Endothelial cell of umbilical vein (primary cell): ENCODE results near the gene DCLK2. TPM values are rescaled to one million over a fixed set of nuclear protein-coding genes. Genes with fewer than 3 reads are reported as not detected.

Experiments
- BruUV-seq: library from RNA; stranded (reverse); fragments of 400-500 nt; replicated peaks from 2 replicates; lab custom pipeline; 2021; lab: Mats Ljungman, UMichigan
- CTCF ChIA-PET: fragments of 300-600, 350-600 bp; sonication (Branson Sonifier 250); formaldehyde crosslinking; loops from one replicate; lab custom pipeline; 2021; ENCODE audit warnings: antibody characterized with exemption, inconsistent platforms; lab: Charles Lee
- POLR2A ChIA-PET: fragments of 300-600, 350-600 bp; sonication (Branson Sonifier 250); formaldehyde crosslinking; loops from one replicate; lab custom pipeline; 2021; ENCODE audit warnings: antibody characterized with exemption, inconsistent platforms; lab: Charles Lee
- DNase-seq: peaks from one replicate; pipeline ENCODE4 v3.0.0-alpha.2; 2011; ENCODE audit warnings: low read depth, low spot score
- FAIRE-seq: peaks from 2 replicates; lab custom pipeline; 2011; peaks lifted over from hg19 to GRCh38; lab: Jason Lieb, UNC
- H2AFZ ChIP-seq: 2 replicates; pipeline ENCODE4 v1.6.0; 2012; ENCODE audit warnings: low read depth, low read length, control low read depth, inconsistent platforms
- H3K27ac ChIP-seq: 2 replicates; pipeline ENCODE4 v1.5.1; 2011; ENCODE audit warnings: low read depth, mild to moderate bottlenecking, control low read depth, low read length, moderate library complexity; ENCODE audit not compliant: insufficient read depth
- H3K27me3 ChIP-seq, 2 experiments: 2 replicates each; pipeline versions ENCODE4 v1.6.0 to v1.6.1; 2011; ENCODE audit warnings: low read length in 2 of 2, mixed read lengths in 1 of 2; ENCODE audit not compliant: control insufficient read depth in 2 of 2, insufficient read depth in 2 of 2
- H3K36me3 ChIP-seq, 2 experiments: 2 replicates in 1 of 2; 3 replicates in 1 of 2; pipeline ENCODE4 v1.5.1; 2011; ENCODE audit warnings: low read length in 2 of 2, mild to moderate bottlenecking in 1 of 2, moderate library complexity in 1 of 2; ENCODE audit not compliant: control insufficient read depth in 2 of 2, insufficient read depth in 2 of 2; ENCODE audit errors: extremely low read depth in 1 of 2
- H3K4me1 ChIP-seq: 3 replicates; pipeline ENCODE4 v1.5.1; 2011; ENCODE audit warnings: mild to moderate bottlenecking, low read length; ENCODE audit not compliant: control insufficient read depth, insufficient read depth; ENCODE audit errors: extremely low read depth
- H3K4me2 ChIP-seq: 2 replicates; pipeline ENCODE4 v1.6.1; 2011; ENCODE audit warnings: low read length, control low read depth, mixed read lengths; ENCODE audit not compliant: insufficient read depth
- H3K4me3 ChIP-seq, 3 experiments: fragments of 200-600 bp in 1 of 3; sonication (generic), shearing (Covaris generic) in 1 of 3; replicated peaks in 1 of 3; 2 replicates each; pipeline ENCODE4 v1.5.1; 2011 to 2016; ENCODE audit warnings: control low read depth in 3 of 3, low read length in 3 of 3, mild to moderate bottlenecking in 2 of 3, inconsistent platforms in 1 of 3, low read depth in 1 of 3, moderate library complexity in 1 of 3; ENCODE audit not compliant: insufficient read depth in 1 of 3
- H3K79me2 ChIP-seq: 2 replicates; pipeline ENCODE4 v1.6.0; 2012; ENCODE audit warnings: low read length, inconsistent platforms; ENCODE audit not compliant: control insufficient read depth, insufficient read depth
- H3K9ac ChIP-seq: replicated peaks from 2 replicates; pipeline ENCODE3; 2011; ENCODE audit warnings: low read length, control low read depth; ENCODE audit not compliant: insufficient read depth; ENCODE audit errors: extremely low read depth
- H3K9me1 ChIP-seq: replicated peaks from 3 replicates; pipeline ENCODE4 v1.6.0; 2011; ENCODE audit warnings: mild to moderate bottlenecking, low read length; ENCODE audit not compliant: control insufficient read depth, insufficient read depth; ENCODE audit errors: extremely low read depth
- H3K9me3 ChIP-seq: replicated peaks from 2 replicates; pipeline ENCODE4 v1.5.1; 2012; ENCODE audit warnings: low read length, inconsistent platforms; ENCODE audit not compliant: control insufficient read depth, insufficient read depth
- H4K20me1 ChIP-seq: replicated peaks from 2 replicates; pipeline ENCODE3; 2011; ENCODE audit warnings: mild to moderate bottlenecking, low read length; ENCODE audit not compliant: control insufficient read depth, insufficient read depth; ENCODE audit errors: extremely low read depth
- EZH2 ChIP-seq: IDR thresholded peaks from 2 replicates; pipeline ENCODE4 v1.6.1; 2012; ENCODE audit warnings: borderline replicate concordance, low read depth, mild to moderate bottlenecking, moderate library complexity, low read length, inconsistent platforms; ENCODE audit not compliant: severe bottlenecking
- FOS ChIP-seq: IDR thresholded peaks from 2 replicates; pipeline ENCODE4 v1.6.1; 2011; ENCODE audit warnings: mild to moderate bottlenecking, low read length, moderate library complexity, borderline replicate concordance; ENCODE audit not compliant: insufficient read depth
- GATA2 ChIP-seq: IDR thresholded peaks from 2 replicates; pipeline ENCODE4 v1.7.0; 2011; ENCODE audit warnings: low read depth, mild to moderate bottlenecking, moderate library complexity, mixed read lengths, low read length; ENCODE audit not compliant: insufficient read length, insufficient read depth
- JUN ChIP-seq: IDR thresholded peaks from 2 replicates; pipeline ENCODE4 v1.6.1; 2011; ENCODE audit warnings: borderline replicate concordance, low read depth; ENCODE audit not compliant: insufficient read length, insufficient read depth
- MYC ChIP-seq: IDR thresholded peaks from one replicate; pipeline ENCODE4 v1.6.1; 2011; ENCODE audit warnings: mild to moderate bottlenecking, low read depth, low read length
- POLR2A ChIP-seq: IDR thresholded peaks from 2 replicates; pipeline ENCODE4 v1.6.1; 2012; ENCODE audit warnings: low read depth, mild to moderate bottlenecking, control low read depth, low read length
- POLR2AphosphoS5 ChIP-seq: IDR thresholded peaks from 2 replicates; pipeline ENCODE4 v1.6.1; 2012; ENCODE audit warnings: low read depth, mild to moderate bottlenecking, control low read depth, low read length, moderate library complexity; ENCODE audit not compliant: insufficient read depth
- dilution Hi-C: fragments of 300-500 bp; cut with MboI; formaldehyde crosslinking; loops from one replicate; pipeline ENCODE4 v1.15.0; 2019; ENCODE audit warnings: low sequenced_read_pairs; ENCODE audit not compliant: extremely low pct_ligation_motif_present
- intact Hi-C: fragments of 100-400 bp; cut with micrococcal nuclease; formaldehyde crosslinking; loops from one replicate; pipeline ENCODE4 v1.10.0; 2022
- polyA plus RNA-seq, 4 experiments: library from polyadenylated mRNA; depleted of rRNA in 3 of 4; stranded (reverse) in 3 of 4; unstranded in 1 of 4; fragments of >200 nt; gene quantifications; 2 replicates each; pipeline versions ENCODE4 v1.2.1 to v1.2.3, GENCODE V29; 2011 to 2012; ENCODE audit warnings: missing spikeins in 1 of 4
- total RNA-seq: library from RNA; stranded (reverse); gene quantifications from 2 replicates; pipeline ENCODE4 v1.2.3, GENCODE V29; 2021
- TF ChIP-seq, protein P1 (sequence below), 2 donors: IDR thresholded peaks; 1 replicate in 1 of 2; 2 replicates in 1 of 2; pipeline ENCODE4 v1.5.1; 2011; ENCODE audit warnings: low read length in 2 of 2, mild to moderate bottlenecking in 2 of 2, moderate library complexity in 2 of 2, control low read depth in 1 of 2, inconsistent platforms in 1 of 2, low read depth in 1 of 2; ENCODE audit not compliant: insufficient read depth in 1 of 2; ENCODE audit errors: extremely low read depth in 1 of 2
- TF ChIP-seq, protein P2 (sequence below): IDR thresholded peaks from 2 replicates; pipeline ENCODE4 v1.6.1; 2011; ENCODE audit not compliant: insufficient read depth, insufficient read length

Gene DCLK2
- total and polyA plus RNA-seq, 2 donors (not counting 3 experiments of a cell fraction or from before 2014, with no cell fraction given), result 1.7 to 4.7 TPM

DNA sequence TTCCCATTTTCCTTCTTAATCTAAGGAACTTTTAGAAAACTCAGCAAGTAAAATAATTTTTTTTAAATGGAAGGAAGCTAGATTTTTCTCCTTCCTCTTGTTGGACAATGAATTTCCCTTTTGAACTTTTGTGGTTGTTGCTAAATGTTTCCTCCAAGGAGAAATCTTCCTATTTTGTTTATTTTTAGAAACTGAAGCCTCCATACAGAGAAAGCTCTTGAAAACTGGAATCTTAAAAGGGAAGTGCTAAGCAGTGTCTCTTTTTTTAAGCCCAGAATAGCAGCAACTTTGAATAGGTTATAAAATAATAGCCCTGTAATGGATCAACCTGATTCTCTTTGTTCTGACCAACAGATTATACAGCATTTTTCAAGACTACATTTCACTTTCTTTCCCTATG is 15.1 kb upstream of the DCLK2 start:
- H4K20me1 ChIP-seq, result no peaks in the 10 kb centered on the region
- H3K9ac ChIP-seq, result no peak overlapping the region
- FAIRE-seq (no peak), DNase-seq (no peak)
- no peak overlapping the region for H3K4me2 ChIP-seq
- H3K27me3 ChIP-seq, result no peaks in the 10 kb centered on the region
- H3K36me3 ChIP-seq, result no peaks in the 10 kb centered on the region
- no peak overlapping the region for H2AFZ ChIP-seq
- no TSS peak for BruUV-seq
- TF ChIP-seq MYC (no peak), JUN (no peak), POLR2A (no peak), POLR2AphosphoS5 (no peak), EZH2 (no peak), GATA2 (no peak), FOS (no peak)
- TF ChIP-seq, protein P1, sequence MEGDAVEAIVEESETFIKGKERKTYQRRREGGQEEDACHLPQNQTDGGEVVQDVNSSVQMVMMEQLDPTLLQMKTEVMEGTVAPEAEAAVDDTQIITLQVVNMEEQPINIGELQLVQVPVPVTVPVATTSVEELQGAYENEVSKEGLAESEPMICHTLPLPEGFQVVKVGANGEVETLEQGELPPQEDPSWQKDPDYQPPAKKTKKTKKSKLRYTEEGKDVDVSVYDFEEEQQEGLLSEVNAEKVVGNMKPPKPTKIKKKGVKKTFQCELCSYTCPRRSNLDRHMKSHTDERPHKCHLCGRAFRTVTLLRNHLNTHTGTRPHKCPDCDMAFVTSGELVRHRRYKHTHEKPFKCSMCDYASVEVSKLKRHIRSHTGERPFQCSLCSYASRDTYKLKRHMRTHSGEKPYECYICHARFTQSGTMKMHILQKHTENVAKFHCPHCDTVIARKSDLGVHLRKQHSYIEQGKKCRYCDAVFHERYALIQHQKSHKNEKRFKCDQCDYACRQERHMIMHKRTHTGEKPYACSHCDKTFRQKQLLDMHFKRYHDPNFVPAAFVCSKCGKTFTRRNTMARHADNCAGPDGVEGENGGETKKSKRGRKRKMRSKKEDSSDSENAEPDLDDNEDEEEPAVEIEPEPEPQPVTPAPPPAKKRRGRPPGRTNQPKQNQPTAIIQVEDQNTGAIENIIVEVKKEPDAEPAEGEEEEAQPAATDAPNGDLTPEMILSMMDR (IDR thresholded peaks at IDR 0.05; ENCODE audit: extremely low read depth in 1 of 2, insufficient read depth in 1 of 2, low read depth in 1 of 2, low read length in 2 of 2), result no peak
- TF ChIP-seq, protein P2, sequence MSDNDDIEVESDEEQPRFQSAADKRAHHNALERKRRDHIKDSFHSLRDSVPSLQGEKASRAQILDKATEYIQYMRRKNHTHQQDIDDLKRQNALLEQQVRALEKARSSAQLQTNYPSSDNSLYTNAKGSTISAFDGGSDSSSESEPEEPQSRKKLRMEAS, result no peak
- H3K79me2 ChIP-seq, result no peaks in the 10 kb centered on the region
- POLR2A ChIA-PET, result no interaction called here
- no peaks in the 10 kb centered on the region for H3K9me1 ChIP-seq
- H3K4me1 ChIP-seq, result no peaks in the 10 kb centered on the region
- H3K9me3 ChIP-seq, result no peaks in the 10 kb centered on the region
- intact Hi-C loops (no loop called here), dilution Hi-C loops (no loop called here)
- no peak overlapping the region for H3K4me3 ChIP-seq
- CTCF ChIA-PET, result interaction anchor here (3.1 kb wide), 1 partner anchor 145 kb away, joined by 15 read pairs; no protein-coding TSS in a partner anchor
- H3K27ac ChIP-seq, result no peak overlapping the region
